Peyer's patch (tissue), 4 donors: Measurements from ENCODE around the gene SMARCD1.

Experiments used
- CTCF ChIP-seq, 6 experiments: fragments of 450-650 bp in 4 of 6; fragments of 200-600 bp in 2 of 6; sonication (generic) in 1 of 6; IDR thresholded peaks; one replicate each; pipeline ENCODE4 v1.5.1; 2017 to 2019; ENCODE audit warnings: antibody characterized with exemption in 6 of 6, mild to moderate bottlenecking in 3 of 6, moderate library complexity in 1 of 6
- POLR2A ChIP-seq, 2 donors: fragments of 450-650 bp; IDR thresholded peaks; one replicate each; pipeline ENCODE4 v1.5.1; 2017; ENCODE audit warnings: antibody characterized with exemption in 2 of 2, mild to moderate bottlenecking in 2 of 2, moderate library complexity in 2 of 2

- TF ChIP-seq CTCF (IDR thresholded peaks at IDR 0.05) (no peak), POLR2A (IDR thresholded peaks at IDR 0.05) (no peak)
Observed at GRCh38 chr12:50083301-50083700, 1.8 kb upstream of the SMARCD1 start.
